Stimulated activated naive CD8-positive, alpha-beta T cell treated with anti-CD3 and anti-CD28 coated beads, Interleukin-15, amount 100 ng/mL, for 72 hours (primary cell): ENCODE results near the gene BTG3.

Source experiments
- ATAC-seq: fragments of 150-1000 bp; cut with Tn5 transposase; 2 replicates; pipeline ENCODE4 v1.10.0; 2021; ENCODE audit warnings: mild to moderate bottlenecking, moderate library complexity
- DNase-seq, 2 donors: peaks; one replicate each; pipeline ENCODE4 v3.0.0; 2021 to 2022
- H3K27ac Mint-ChIP-seq, 2 donors: one replicate each; pipeline ENCODE4 v1.8.0; 2022; ENCODE audit warnings: mild to moderate bottlenecking in 2 of 2, mixed read lengths in 2 of 2, moderate library complexity in 2 of 2
- H3K27me3 Mint-ChIP-seq: one replicate; pipeline ENCODE4 v1.8.0; 2022; ENCODE audit warnings: mixed read lengths
- H3K4me1 Mint-ChIP-seq: one replicate; pipeline ENCODE4 v1.8.0; 2022; ENCODE audit warnings: mild to moderate bottlenecking, mixed read lengths
- H3K4me3 Mint-ChIP-seq, 2 donors: one replicate each; pipeline ENCODE4 v1.8.0; 2022; ENCODE audit warnings: mild to moderate bottlenecking in 2 of 2, mixed read lengths in 2 of 2, moderate library complexity in 1 of 2
- H3K9me3 Mint-ChIP-seq, 2 donors: one replicate each; pipeline ENCODE4 v1.8.0; 2022; ENCODE audit warnings: mixed read lengths in 2 of 2

Gene BTG3

GRCh38 chr21:17612565-17613241 is at the start of gene BTG3:
TSS of gene BTG3 (minus strand) at chr21:17612901. CDS start at chr21:17609144, 3,757 bp downstream.
- Mint-ChIP-seq H3K4me1 (peaks cover 29% of the 10 kb centered on the region), H3K4me3 (peak within 1 kb of the TSS; percentile 84 to 89), H3K27me3 (no peaks in the 10 kb centered on the region), H3K27ac (peak within 1 kb of the TSS; percentile 79 to 98), H3K9me3 (no peaks in the 10 kb centered on the region)
- peak; percentile 82 for DNase-seq
- ATAC-seq = peak; percentile 87

GRCh38 chr21:17660862-17661261 is 48.2 kb upstream of the BTG3 start:
- Mint-ChIP-seq H3K4me3 (no peak overlapping the region), H3K27me3 (peaks cover 20% of the 10 kb centered on the region), H3K27ac (no peak overlapping the region), H3K4me1 (peaks cover 6% of the 10 kb centered on the region), H3K9me3 (no peaks in the 10 kb centered on the region)
- no peak for DNase-seq
- no peak for ATAC-seq

- no peak for ATAC-seq
- Mint-ChIP-seq H3K4me3 (no peak overlapping the region), H3K27ac (no peak overlapping the region), H3K27me3 (peaks cover 20% of the 10 kb centered on the region), H3K4me1 (peaks cover 1% of the 10 kb centered on the region), H3K9me3 (no peaks in the 10 kb centered on the region)
- DNase-seq = no peak
Observed at GRCh38 chr21:17660452-17660851, 47.8 kb upstream of the BTG3 start.

- Mint-ChIP-seq H3K4me1 (no peaks in the 10 kb centered on the region), H3K27ac (peak overlapping the region in 1 of 2 donors; percentile 17), H3K4me3 (no peak overlapping the region), H3K9me3 (no peaks in the 10 kb centered on the region), H3K27me3 (peaks cover 20% of the 10 kb centered on the region)
- ATAC-seq = no peak
- no peak for DNase-seq
Observed at GRCh38 chr21:17658931-17659330, 46.2 kb upstream of the BTG3 start.

- Mint-ChIP-seq H3K4me3 (no peak overlapping the region), H3K9me3 (peaks cover 7 to 8% of the 10 kb centered on the region in 2 donors), H3K27me3 (peaks cover 8% of the 10 kb centered on the region), H3K27ac (no peak overlapping the region), H3K4me1 (no peaks in the 10 kb centered on the region)
- no peak for DNase-seq
- ATAC-seq = no peak
Observed at GRCh38 chr21:17651526-17651925, 38.8 kb upstream of the BTG3 start.

GRCh38 chr21:17650292-17650691 is 37.6 kb upstream of the BTG3 start:
- H3K9me3 Mint-ChIP-seq = peaks cover 7 to 8% of the 10 kb centered on the region in 2 donors
- ATAC-seq (no peak), DNase-seq (no peak)
- no peak overlapping the region for H3K4me3 Mint-ChIP-seq
- no peaks in the 10 kb centered on the region for H3K4me1 Mint-ChIP-seq
- H3K27me3 Mint-ChIP-seq = peaks cover 8% of the 10 kb centered on the region
- no peak overlapping the region for H3K27ac Mint-ChIP-seq

GRCh38 chr21:17646790-17647189 is 34.1 kb upstream of the BTG3 start:
- Mint-ChIP-seq H3K27me3 (peaks cover 8% of the 10 kb centered on the region), H3K4me1 (peaks cover 6% of the 10 kb centered on the region), H3K9me3 (peaks cover 7 to 14% of the 10 kb centered on the region in 2 donors), H3K27ac (no peak overlapping the region), H3K4me3 (no peak overlapping the region)
- DNase-seq (no peak), ATAC-seq (no peak)

GRCh38 chr21:17644186-17644585 is 31.5 kb upstream of the BTG3 start:
- no peak overlapping the region for H3K27ac Mint-ChIP-seq
- peaks cover 7 to 14% of the 10 kb centered on the region in 2 donors for H3K9me3 Mint-ChIP-seq
- ATAC-seq = no peak

GRCh38 chr21:17640821-17641220 is 28.1 kb upstream of the BTG3 start:
- H3K9me3 Mint-ChIP-seq = peaks cover 0 to 6% of the 10 kb centered on the region in 2 donors
- no peak overlapping the region for H3K4me3 Mint-ChIP-seq
- H3K27ac Mint-ChIP-seq = peak overlapping the region in 1 of 2 donors; percentile 59
- no peaks in the 10 kb centered on the region for H3K27me3 Mint-ChIP-seq
- ATAC-seq (no peak), DNase-seq (no peak)
- peaks cover 6% of the 10 kb centered on the region for H3K4me1 Mint-ChIP-seq

More at GRCh38 chr21:17644186-17644585, 31.5 kb upstream of the BTG3 start:
- no peak for DNase-seq
- Mint-ChIP-seq H3K27me3 (no peaks in the 10 kb centered on the region), H3K4me3 (no peak overlapping the region), H3K4me1 (peaks cover 6% of the 10 kb centered on the region)

GRCh38 chr21:17636711-17637110 is 24.0 kb upstream of the BTG3 start:
- no peak for ATAC-seq
- H3K9me3 Mint-ChIP-seq = no peaks in the 10 kb centered on the region
- DNase-seq = no peak
- H3K4me3 Mint-ChIP-seq = no peak overlapping the region
- no peaks in the 10 kb centered on the region for H3K4me1 Mint-ChIP-seq
- H3K27me3 Mint-ChIP-seq = no peaks in the 10 kb centered on the region
- no peak overlapping the region for H3K27ac Mint-ChIP-seq

GRCh38 chr21:17631195-17631594 is 18.5 kb upstream of the BTG3 start:
- Mint-ChIP-seq H3K4me1 (no peaks in the 10 kb centered on the region), H3K27ac (no peak overlapping the region)
- ATAC-seq = no peak

GRCh38 chr21:17622018-17622417 is 9.3 kb upstream of the BTG3 start:
- ATAC-seq (no peak), DNase-seq (no peak)
- Mint-ChIP-seq H3K9me3 (no peaks in the 10 kb centered on the region), H3K27me3 (peaks cover 16% of the 10 kb centered on the region), H3K27ac (no peak overlapping the region), H3K4me3 (no peak overlapping the region), H3K4me1 (peaks cover 1% of the 10 kb centered on the region)

More at GRCh38 chr21:17631195-17631594, 18.5 kb upstream of the BTG3 start:
- H3K27me3 Mint-ChIP-seq = no peaks in the 10 kb centered on the region
- no peaks in the 10 kb centered on the region for H3K9me3 Mint-ChIP-seq
- DNase-seq = no peak
- no peak overlapping the region for H3K4me3 Mint-ChIP-seq

- Mint-ChIP-seq H3K9me3 (no peaks in the 10 kb centered on the region), H3K27ac (no peak overlapping the region), H3K4me1 (peaks cover 15% of the 10 kb centered on the region), H3K27me3 (no peaks in the 10 kb centered on the region), H3K4me3 (no peak overlapping the region)
- no peak for DNase-seq
- ATAC-seq = no peak
Observed at GRCh38 chr21:17616831-17617230, 4.1 kb upstream of the BTG3 start.

- ATAC-seq = peak; percentile 4
- DNase-seq = no peak
- Mint-ChIP-seq H3K27me3 (no peaks in the 10 kb centered on the region), H3K27ac (peak overlapping the region; percentile 33 to 48), H3K4me1 (peaks cover 29% of the 10 kb centered on the region), H3K9me3 (no peaks in the 10 kb centered on the region), H3K4me3 (peak overlapping the region; percentile 78)
Observed at GRCh38 chr21:17613242-17613676, 558 bp upstream of the BTG3 start.

- H3K9me3 Mint-ChIP-seq = no peaks in the 10 kb centered on the region
- peak; percentile 6 for ATAC-seq
- H3K4me3 Mint-ChIP-seq = peak overlapping the region; percentile 84 to 89
- DNase-seq = peak in 1 of 2 donors; percentile 32
- peaks cover 28% of the 10 kb centered on the region for H3K4me1 Mint-ChIP-seq
- peak overlapping the region; percentile 79 to 98 for H3K27ac Mint-ChIP-seq
- H3K27me3 Mint-ChIP-seq = no peaks in the 10 kb centered on the region
Observed at GRCh38 chr21:17612023-17612564, 607 bp downstream of the BTG3 start.

- Mint-ChIP-seq H3K27ac (peak overlapping the region; percentile 92 to 98), H3K27me3 (no peaks in the 10 kb centered on the region), H3K4me1 (peaks cover 22% of the 10 kb centered on the region), H3K4me3 (peak overlapping the region; percentile 84 to 89), H3K9me3 (no peaks in the 10 kb centered on the region)
- ATAC-seq = peak; percentile 75
- peak; percentile 75 to 82 for DNase-seq
Observed at GRCh38 chr21:17611414-17612022, 1.2 kb downstream of the BTG3 start.
